GM19238 (cell line): ENCODE results near the gene TBC1D3L.
"Not testable (repeated sequence)": the region's sequence is repeated elsewhere in the genome, so short reads cannot be mapped to it uniquely, and the experiment has no call there.

Experiments used
- DNase-seq: peaks from one replicate; pipeline ENCODE4 v3.0.0; 2011; ENCODE audit warnings: low spot score; ENCODE audit not compliant: insufficient read length

The TBC1D3L gene

GRCh38 chr17:37988960-37989359 lies at the start of gene TBC1D3L:
Gene TBC1D3L, minus strand, starts transcription at chr17:37989060. Its CDS starts 1,540 bp downstream, at chr17:37987520.
- not testable (repeated sequence) for DNase-seq

GRCh38 chr17:38003676-38004075 lies 14.8 kb upstream of the TBC1D3L start, which contains the start of gene TBC1D3D:
Gene TBC1D3D, plus strand, starts transcription at chr17:38003976. Its CDS starts 1,585 bp downstream, at chr17:38005561.
- not testable (repeated sequence) for DNase-seq
